ENCODE data around the gene SETSIP. TPM values are rescaled to one million over a fixed set of nuclear protein-coding genes. Genes with fewer than 3 reads are reported as not detected.
"Not testable (repeated sequence)": the region's sequence is repeated elsewhere in the genome, so short reads cannot be mapped to it uniquely, and the experiment has no call there.

The SETSIP gene
- total and polyA plus RNA-seq, 2 donors = 0.02 to 0.28 TPM

DNA sequence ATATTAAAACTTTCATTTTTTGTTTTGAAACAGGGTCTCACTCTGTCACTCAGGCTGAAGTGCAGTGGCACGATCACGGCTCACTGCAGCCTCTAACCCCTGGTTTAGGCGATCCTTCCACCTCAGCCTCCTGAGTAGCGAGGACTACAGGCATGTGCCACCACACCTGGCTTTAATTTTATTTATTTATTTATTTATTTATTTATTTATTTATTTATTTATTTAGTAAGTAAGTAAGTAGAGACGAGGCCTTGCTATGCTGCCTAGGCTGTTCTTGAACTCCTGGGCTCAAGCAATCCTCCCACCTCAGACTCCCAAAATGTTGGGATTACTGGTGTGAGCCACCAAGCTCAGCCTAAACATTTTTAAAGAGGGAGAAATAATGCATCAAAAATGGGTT is 1.2 kb upstream of the SETSIP start:
- Histone ChIP-seq H3K36me3 (ENCODE audit: control insufficient read depth in 2 of 2, insufficient read depth in 2 of 2, low read length in 1 of 2) (no peaks in the 10 kb centered on the region), H3K27me3 (ENCODE audit: control insufficient read depth in 2 of 2, insufficient read depth in 1 of 2, low read length in 1 of 2) (no peaks in the 10 kb centered on the region), H3K9me3 (ENCODE audit: control insufficient read depth in 2 of 2, insufficient read depth in 1 of 2, low read length in 1 of 2) (no peaks in the 10 kb centered on the region), H3K27ac (ENCODE audit: low read depth in 1 of 2, low read length in 1 of 2) (no peak overlapping the region), H3K4me3 (ENCODE audit: low read length in 2 of 2) (no peak overlapping the region), H3K4me1 (ENCODE audit: control insufficient read depth in 2 of 2, insufficient read depth in 2 of 2, low read length in 2 of 2) (peaks cover 0 to 9% of the 10 kb centered on the region in 2 donors)
- DNase-seq (ENCODE audit: low read depth in 6 of 9, low spot score in 9 of 9) = no peak
- 98% methylated on average over 5 of the region's 5 CpGs for WGBS

DNA sequence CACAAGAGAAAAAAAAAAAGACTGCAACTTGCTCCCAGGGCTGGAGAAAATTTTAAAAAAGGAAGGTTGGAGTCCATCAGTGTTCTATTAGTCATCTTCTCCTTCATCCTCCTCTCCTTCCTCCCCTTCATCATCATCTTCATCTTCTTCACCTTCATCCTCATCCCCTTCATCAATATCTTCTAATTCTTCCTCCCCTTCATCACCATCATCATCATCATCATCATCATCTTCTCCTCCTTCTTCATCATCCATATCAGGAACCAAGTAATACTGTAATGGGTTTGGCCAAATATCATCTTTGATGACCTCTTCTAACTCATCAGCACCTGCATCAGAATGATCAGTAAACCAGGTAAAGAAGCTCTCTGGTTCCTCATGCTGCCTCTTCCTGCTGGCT is 765 bp downstream of the SETSIP start:
- not testable (repeated sequence) for H3K4me3 ChIP-seq (ENCODE audit: low read length in 2 of 2); H3K4me1 ChIP-seq (ENCODE audit: control insufficient read depth in 2 of 2, insufficient read depth in 2 of 2, low read length in 2 of 2); H3K27ac ChIP-seq (ENCODE audit: low read depth in 1 of 2, low read length in 1 of 2); DNase-seq (ENCODE audit: low read depth in 6 of 9, low spot score in 9 of 9); H3K27me3 ChIP-seq (ENCODE audit: control insufficient read depth in 2 of 2, insufficient read depth in 1 of 2, low read length in 1 of 2); H3K9me3 ChIP-seq (ENCODE audit: control insufficient read depth in 2 of 2, insufficient read depth in 1 of 2, low read length in 1 of 2); H3K36me3 ChIP-seq (ENCODE audit: control insufficient read depth in 2 of 2, insufficient read depth in 2 of 2, low read length in 1 of 2)

DNA sequence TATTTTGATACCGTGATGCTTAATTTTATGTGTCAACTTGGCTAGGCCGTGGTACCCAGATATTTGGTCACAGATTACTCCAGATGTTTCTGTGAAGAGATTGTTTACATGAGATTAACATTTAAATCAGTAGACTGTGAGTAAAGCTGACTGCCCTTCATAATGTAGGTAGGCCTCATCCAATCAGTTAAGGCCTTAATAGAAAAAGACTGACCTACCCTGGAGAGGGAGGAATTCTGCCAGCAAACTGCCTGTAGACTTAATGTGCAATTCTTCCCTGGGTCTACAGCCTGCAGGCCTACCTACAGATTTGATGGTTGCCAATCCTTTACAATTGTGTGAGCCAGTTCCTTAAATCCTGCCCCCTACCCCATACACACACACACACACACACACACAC is 4.3 kb downstream of the SETSIP start:
- H3K9me3 ChIP-seq (ENCODE audit: control insufficient read depth in 2 of 2, insufficient read depth in 1 of 2, low read length in 1 of 2) = no peaks in the 10 kb centered on the region
- H3K4me1 ChIP-seq (ENCODE audit: control insufficient read depth in 2 of 2, insufficient read depth in 2 of 2, low read length in 2 of 2) = no peaks in the 10 kb centered on the region
- H3K27me3 ChIP-seq (ENCODE audit: control insufficient read depth in 2 of 2, insufficient read depth in 1 of 2, low read length in 1 of 2) = no peaks in the 10 kb centered on the region
- 96% methylated on average over 2 of the region's 2 CpGs for WGBS
- no peak overlapping the region for H3K27ac ChIP-seq (ENCODE audit: low read depth in 1 of 2, low read length in 1 of 2)
- no peak for DNase-seq (ENCODE audit: low read depth in 6 of 9, low spot score in 9 of 9)
- H3K4me3 ChIP-seq (ENCODE audit: low read length in 2 of 2) = no peak overlapping the region
- H3K36me3 ChIP-seq (ENCODE audit: control insufficient read depth in 2 of 2, insufficient read depth in 2 of 2, low read length in 1 of 2) = no peaks in the 10 kb centered on the region

DNA sequence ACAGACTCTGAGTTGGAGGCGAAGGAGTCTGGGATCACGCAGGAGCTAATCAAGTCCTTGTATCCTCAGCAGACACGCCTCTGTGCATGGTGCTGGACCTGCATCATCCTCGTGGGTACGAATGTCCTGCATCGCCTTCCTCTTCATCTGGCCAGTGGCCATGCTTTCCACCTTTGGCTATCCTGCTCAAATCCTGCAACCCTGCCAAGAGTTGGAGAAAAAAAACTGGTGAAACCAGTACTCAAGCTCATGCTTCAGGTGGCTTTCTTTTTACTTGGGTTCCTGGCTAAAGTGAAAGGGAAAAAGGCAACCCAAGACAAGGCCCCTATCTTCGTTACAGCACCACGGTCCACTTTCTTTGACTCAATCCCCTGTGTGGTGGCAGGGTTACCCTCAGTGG is 8.9 kb downstream of the SETSIP start:
- DNase-seq (ENCODE audit: low read depth in 6 of 9, low spot score in 9 of 9) = no peak
- no peak overlapping the region for H3K27ac ChIP-seq (ENCODE audit: low read depth in 1 of 2, low read length in 1 of 2)
- H3K27me3 ChIP-seq (ENCODE audit: control insufficient read depth in 2 of 2, insufficient read depth in 1 of 2, low read length in 1 of 2) = no peaks in the 10 kb centered on the region
- H3K4me3 ChIP-seq (ENCODE audit: low read length in 2 of 2) = no peak overlapping the region
- no peaks in the 10 kb centered on the region for H3K4me1 ChIP-seq (ENCODE audit: control insufficient read depth in 2 of 2, insufficient read depth in 2 of 2, low read length in 2 of 2)
- H3K36me3 ChIP-seq (ENCODE audit: control insufficient read depth in 2 of 2, insufficient read depth in 2 of 2, low read length in 1 of 2) = no peaks in the 10 kb centered on the region
- H3K9me3 ChIP-seq (ENCODE audit: control insufficient read depth in 2 of 2, insufficient read depth in 1 of 2, low read length in 1 of 2) = no peaks in the 10 kb centered on the region
- WGBS = 96% methylated on average over 8 of the region's 8 CpGs

DNA sequence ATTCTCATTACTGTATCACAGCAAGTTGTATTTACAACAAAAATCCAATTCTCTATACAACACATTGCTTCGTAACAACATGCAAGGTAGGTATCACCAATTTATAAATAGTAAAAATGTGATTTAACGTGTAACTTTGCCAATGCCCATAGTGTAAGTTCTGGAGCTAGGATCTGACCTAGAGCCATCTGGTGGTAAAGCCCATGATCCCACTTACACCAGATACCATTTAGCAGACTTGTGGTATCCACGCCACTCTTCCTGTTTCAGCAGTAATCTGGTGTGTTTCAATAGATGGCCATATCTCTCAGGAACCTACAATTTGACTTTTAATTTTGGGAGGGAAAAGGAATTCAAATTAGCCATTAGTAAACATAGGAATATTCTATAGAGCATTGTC is 10.2 kb downstream of the SETSIP start:
- 97% methylated on average over 3 of the region's 3 CpGs for WGBS
- H3K9me3 ChIP-seq (ENCODE audit: control insufficient read depth in 2 of 2, insufficient read depth in 1 of 2, low read length in 1 of 2) = no peaks in the 10 kb centered on the region
- DNase-seq (ENCODE audit: low read depth in 6 of 9, low spot score in 9 of 9) = no peak
- no peaks in the 10 kb centered on the region for H3K4me1 ChIP-seq (ENCODE audit: control insufficient read depth in 2 of 2, insufficient read depth in 2 of 2, low read length in 2 of 2)
- no peaks in the 10 kb centered on the region for H3K36me3 ChIP-seq (ENCODE audit: control insufficient read depth in 2 of 2, insufficient read depth in 2 of 2, low read length in 1 of 2)
- H3K27ac ChIP-seq (ENCODE audit: low read depth in 1 of 2, low read length in 1 of 2) = no peak overlapping the region
- no peaks in the 10 kb centered on the region for H3K27me3 ChIP-seq (ENCODE audit: control insufficient read depth in 2 of 2, insufficient read depth in 1 of 2, low read length in 1 of 2)
- H3K4me3 ChIP-seq (ENCODE audit: low read length in 2 of 2) = no peak overlapping the region

DNA sequence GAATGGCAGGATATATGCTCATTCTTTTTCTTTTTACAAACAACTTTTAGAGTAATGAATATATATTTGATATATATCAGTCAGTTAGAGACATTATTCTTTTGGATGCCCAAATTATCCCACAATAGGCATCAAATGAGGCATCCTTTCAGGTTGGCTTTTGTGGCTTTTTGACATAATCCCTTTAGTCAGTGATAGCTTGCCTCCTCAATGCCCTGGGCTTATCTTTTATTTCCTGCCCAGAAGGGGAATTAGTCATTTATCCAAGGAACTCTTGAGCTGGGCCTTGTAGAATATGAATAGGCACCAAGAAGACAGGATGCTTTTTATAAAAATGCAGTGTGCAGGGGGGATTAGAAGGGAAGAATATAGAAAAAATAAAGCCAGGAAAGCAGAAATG is 23.3 kb downstream of the SETSIP start:
- Histone ChIP-seq H3K27ac (ENCODE audit: low read depth in 1 of 2, low read length in 1 of 2) (no peak overlapping the region), H3K27me3 (ENCODE audit: control insufficient read depth in 2 of 2, insufficient read depth in 1 of 2, low read length in 1 of 2) (no peaks in the 10 kb centered on the region), H3K4me1 (ENCODE audit: control insufficient read depth in 2 of 2, insufficient read depth in 2 of 2, low read length in 2 of 2) (no peaks in the 10 kb centered on the region), H3K4me3 (ENCODE audit: low read length in 2 of 2) (no peak overlapping the region), H3K9me3 (ENCODE audit: control insufficient read depth in 2 of 2, insufficient read depth in 1 of 2, low read length in 1 of 2) (no peaks in the 10 kb centered on the region), H3K36me3 (ENCODE audit: control insufficient read depth in 2 of 2, insufficient read depth in 2 of 2, low read length in 1 of 2) (no peaks in the 10 kb centered on the region)
- DNase-seq (ENCODE audit: low read depth in 6 of 9, low spot score in 9 of 9) = no peak

DNA sequence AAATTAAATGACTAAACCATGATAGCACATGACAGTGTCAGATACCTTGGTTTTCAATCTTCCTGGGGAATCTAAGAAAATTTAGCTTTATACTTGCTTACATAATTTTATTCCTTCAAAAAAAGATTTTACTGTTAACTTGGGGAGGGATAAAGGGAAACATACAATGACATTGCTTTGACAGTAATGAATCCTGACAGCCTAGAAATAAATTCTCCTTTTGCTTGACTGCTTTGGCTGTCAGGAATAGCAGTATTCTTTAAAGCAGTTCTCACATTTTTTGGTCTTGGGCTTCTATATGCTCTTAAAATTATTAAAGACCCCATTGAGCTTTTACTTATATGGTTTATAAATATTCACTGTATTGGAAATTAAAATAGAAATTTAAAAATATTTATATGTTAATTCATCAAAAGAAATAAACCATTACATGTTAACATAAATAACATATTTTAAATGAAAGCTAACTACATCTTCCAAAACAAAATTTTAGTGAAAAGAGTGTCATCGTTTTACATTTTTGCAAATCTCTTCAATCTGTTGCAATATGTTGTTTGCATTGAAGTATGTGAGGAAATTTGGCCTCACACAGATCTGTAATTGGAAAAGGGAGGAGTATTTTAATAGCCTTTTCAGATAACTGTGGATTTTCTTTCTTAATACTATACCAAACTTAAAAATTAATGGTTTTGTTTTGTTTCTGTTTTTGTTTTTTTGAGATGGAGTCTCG is 29.3 kb downstream of the SETSIP start:
- H3K27me3 ChIP-seq (ENCODE audit: control insufficient read depth in 2 of 2, insufficient read depth in 1 of 2, low read length in 1 of 2) = no peaks in the 10 kb centered on the region
- H3K4me3 ChIP-seq (ENCODE audit: low read length in 2 of 2) = no peak overlapping the region
- WGBS = 96% methylated on average over 2 of the region's 2 CpGs
- H3K9me3 ChIP-seq (ENCODE audit: control insufficient read depth in 2 of 2, insufficient read depth in 1 of 2, low read length in 1 of 2) = no peaks in the 10 kb centered on the region
- no peak overlapping the region for H3K27ac ChIP-seq (ENCODE audit: low read depth in 1 of 2, low read length in 1 of 2)
- H3K36me3 ChIP-seq (ENCODE audit: control insufficient read depth in 2 of 2, insufficient read depth in 2 of 2, low read length in 1 of 2) = no peaks in the 10 kb centered on the region
- DNase-seq (ENCODE audit: low read depth in 6 of 9, low spot score in 9 of 9) = no peak
- H3K4me1 ChIP-seq (ENCODE audit: control insufficient read depth in 2 of 2, insufficient read depth in 2 of 2, low read length in 2 of 2) = no peaks in the 10 kb centered on the region

DNA sequence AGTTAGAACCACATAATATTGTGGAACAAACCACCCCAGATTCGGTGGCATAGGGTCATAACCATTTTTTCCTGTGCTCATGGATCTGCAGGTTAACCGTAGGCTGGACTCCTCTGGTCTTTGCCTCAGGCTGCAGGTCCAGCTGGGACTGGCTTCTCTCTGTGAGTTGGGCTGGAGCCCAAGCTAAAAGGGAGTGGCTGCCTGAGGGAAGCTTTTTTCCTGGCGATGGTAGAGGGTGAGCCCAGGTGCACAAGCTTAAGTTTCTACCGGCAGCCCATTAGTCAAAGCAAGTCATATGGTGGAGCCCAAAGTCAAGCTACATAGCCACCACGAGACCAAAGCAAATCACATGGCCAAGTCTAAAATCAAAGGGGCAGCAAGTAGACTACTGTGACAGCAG is 31.6 kb downstream of the SETSIP start:
- H3K4me1 ChIP-seq (ENCODE audit: control insufficient read depth in 2 of 2, insufficient read depth in 2 of 2, low read length in 2 of 2) = no peaks in the 10 kb centered on the region
- H3K36me3 ChIP-seq (ENCODE audit: control insufficient read depth in 2 of 2, insufficient read depth in 2 of 2, low read length in 1 of 2) = no peaks in the 10 kb centered on the region
- H3K9me3 ChIP-seq (ENCODE audit: control insufficient read depth in 2 of 2, insufficient read depth in 1 of 2, low read length in 1 of 2) = no peaks in the 10 kb centered on the region
- H3K27ac ChIP-seq (ENCODE audit: low read depth in 1 of 2, low read length in 1 of 2) = no peak overlapping the region
- no peaks in the 10 kb centered on the region for H3K27me3 ChIP-seq (ENCODE audit: control insufficient read depth in 2 of 2, insufficient read depth in 1 of 2, low read length in 1 of 2)
- no peak overlapping the region for H3K4me3 ChIP-seq (ENCODE audit: low read length in 2 of 2)
- no peak for DNase-seq (ENCODE audit: low read depth in 6 of 9, low spot score in 9 of 9)
- WGBS = 97% methylated on average over 5 of the region's 5 CpGs

DNA sequence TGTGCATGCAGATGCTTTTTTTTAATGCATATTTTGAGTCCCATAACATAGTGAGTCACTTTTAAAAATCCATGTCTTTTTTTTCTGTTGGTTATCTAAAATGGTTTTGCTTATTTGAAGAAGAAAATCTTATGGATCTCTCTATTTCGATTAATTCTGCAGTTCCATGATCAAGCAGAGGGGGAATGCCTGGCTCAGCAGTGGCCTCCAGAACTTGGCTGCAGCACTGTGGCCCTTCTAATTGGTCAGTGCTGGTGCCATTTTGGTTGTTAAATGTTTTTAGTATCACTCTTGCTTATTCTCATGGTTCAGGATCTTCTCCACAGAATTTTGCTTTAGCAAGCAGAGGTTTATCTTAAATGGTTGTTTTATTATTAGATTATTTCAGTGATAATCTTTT is 34.2 kb downstream of the SETSIP start:
- Histone ChIP-seq H3K27me3 (ENCODE audit: control insufficient read depth in 2 of 2, insufficient read depth in 1 of 2, low read length in 1 of 2) (no peaks in the 10 kb centered on the region), H3K4me1 (ENCODE audit: control insufficient read depth in 2 of 2, insufficient read depth in 2 of 2, low read length in 2 of 2) (no peaks in the 10 kb centered on the region), H3K4me3 (ENCODE audit: low read length in 2 of 2) (no peak overlapping the region), H3K9me3 (ENCODE audit: control insufficient read depth in 2 of 2, insufficient read depth in 1 of 2, low read length in 1 of 2) (no peaks in the 10 kb centered on the region), H3K36me3 (ENCODE audit: control insufficient read depth in 2 of 2, insufficient read depth in 2 of 2, low read length in 1 of 2) (no peaks in the 10 kb centered on the region), H3K27ac (ENCODE audit: low read depth in 1 of 2, low read length in 1 of 2) (no peak overlapping the region)
- WGBS = 94% methylated on average over 1 of the region's 1 CpG
- DNase-seq (ENCODE audit: low read depth in 6 of 9, low spot score in 9 of 9) = no peak

Measured in thymus (tissue), 11 donors.